Stimulated activated CD8-positive, alpha-beta memory T cell treated with anti-CD3 and anti-CD28 coated beads, Interleukin-7, amount 100 ng/mL, for 48 hours (primary cell): Measurements from ENCODE around the gene GPHA2.

ENCODE experiments used
- DNase-seq, 2 donors: peaks; one replicate each; pipeline ENCODE4 v3.0.0-alpha.2; 2020; ENCODE audit warnings: low read depth in 1 of 2; ENCODE audit errors: extremely low read depth in 1 of 2

The GPHA2 gene

GRCh38 chr11:64931290-64931689 is 4.4 kb downstream of the GPHA2 start:
- DNase-seq: no peak

GRCh38 chr11:64930340-64930739 is 5.4 kb downstream of the GPHA2 start:
- DNase-seq: no peak

GRCh38 chr11:64929625-64930024 is 6.1 kb downstream of the GPHA2 start:
- no peak for DNase-seq

- DNase-seq: no peak
Observed at GRCh38 chr11:64928957-64929356, 6.7 kb downstream of the GPHA2 start.

- no peak for DNase-seq
Observed at GRCh38 chr11:64926689-64927088, 9.0 kb downstream of the GPHA2 start.

- no peak for DNase-seq
Observed at GRCh38 chr11:64925536-64926436, 9.9 kb downstream of the GPHA2 start.

- no peak for DNase-seq
Observed at GRCh38 chr11:64924910-64925284, 10.8 kb downstream of the GPHA2 start.

GRCh38 chr11:64923944-64924909 is 11.5 kb downstream of the GPHA2 start, which contains the start of gene PPP2R5B:
Gene PPP2R5B, plus strand, starts transcription at chr11:64924689. Its CDS starts 1,046 bp downstream, at chr11:64925735.
- peak; percentile 75 to 83 for DNase-seq

GRCh38 chr11:64923151-64923661 is 12.5 kb downstream of the GPHA2 start:
- DNase-seq: no peak

GRCh38 chr11:64921384-64921783 is 14.3 kb downstream of the GPHA2 start:
- DNase-seq: no peak

- no peak for DNase-seq
Observed at GRCh38 chr11:64920124-64920523, 15.6 kb downstream of the GPHA2 start.

- no peak for DNase-seq
Observed at GRCh38 chr11:64919627-64920026, 16.1 kb downstream of the GPHA2 start.

- DNase-seq: no peak
Observed at GRCh38 chr11:64918017-64918416, 17.7 kb downstream of the GPHA2 start.

GRCh38 chr11:64917663-64917995 is 18.1 kb downstream of the GPHA2 start:
- no peak for DNase-seq

GRCh38 chr11:64916775-64917662 is 18.7 kb downstream of the GPHA2 start, which contains the start of gene ATG2A:
Gene ATG2A, minus strand, starts transcription at chr11:64917209. Its CDS starts 74 bp downstream, at chr11:64917135.
- DNase-seq: peak; percentile 96 to 99

- DNase-seq: peak in 1 of 2 donors; percentile 23
Observed at GRCh38 chr11:64916040-64916774, 19.5 kb downstream of the GPHA2 start.

GRCh38 chr11:64915376-64915887 is 20.3 kb downstream of the GPHA2 start:
- no peak for DNase-seq

GRCh38 chr11:64914123-64914522 is 21.6 kb downstream of the GPHA2 start:
- no peak for DNase-seq

GRCh38 chr11:64913171-64913727 is 22.4 kb downstream of the GPHA2 start:
- no peak for DNase-seq
